Right lobe of liver (tissue), 6 donors: ENCODE measurements around the gene C11orf98. TPM values are rescaled to one million over a fixed set of nuclear protein-coding genes. Genes with fewer than 3 reads are reported as not detected.

Source experiments
- ATAC-seq, 4 donors: fragments of 200-7000 bp; cut with Tn5 transposase; one replicate each; pipeline ENCODE4 v1.9.1; 2020; ENCODE audit warnings: mild to moderate bottlenecking in 4 of 4, moderate library complexity in 4 of 4
- DNase-seq, 3 donors: peaks; one replicate each; pipeline ENCODE4 v3.0.0-alpha.2; 2020
- H3K27ac ChIP-seq, 3 donors: fragments of 200-600 bp; one replicate each; pipeline ENCODE4 v1.8.0; 2022
- H3K27me3 ChIP-seq, 2 donors: fragments of 200-600 bp; one replicate each; pipeline ENCODE4 v1.8.0; 2022
- H3K36me3 ChIP-seq, 4 donors: fragments of 200-600 bp; sonication (generic) in 1 of 4; one replicate each; pipeline versions ENCODE4 v1.5.1 to v1.8.0; 2017 to 2022; ENCODE audit warnings: control low read depth in 1 of 4
- H3K4me1 ChIP-seq, 4 donors: fragments of 200-600 bp; sonication (generic) in 1 of 4; one replicate each; pipeline versions ENCODE4 v1.5.1 to v1.8.0; 2017 to 2022; ENCODE audit warnings: control low read depth in 1 of 4
- H3K4me3 ChIP-seq, 3 donors: fragments of 200-600 bp; one replicate each; pipeline ENCODE4 v1.8.0; 2022
- H3K9me3 ChIP-seq, 4 donors: fragments of 200-600 bp; sonication (generic) in 1 of 4; one replicate each; pipeline versions ENCODE4 v1.5.1 to v1.8.0; 2017 to 2022; ENCODE audit warnings: control low read depth in 1 of 4
- CTCF ChIP-seq, 4 donors: fragments of 200-600 bp in 3 of 4; fragments of 450-650 bp in 1 of 4; IDR thresholded peaks; one replicate each; pipeline versions ENCODE4 v1.5.1 to v1.8.0; 2016 to 2022; ENCODE audit warnings: antibody characterized with exemption in 4 of 4, mild to moderate bottlenecking in 2 of 4
- POLR2A ChIP-seq: fragments of 450-650 bp; IDR thresholded peaks from one replicate; pipeline ENCODE4 v1.6.1; 2017; ENCODE audit warnings: antibody characterized with exemption, mild to moderate bottlenecking
- WGBS: methylation state at CpG from one replicate; pipeline ENCODE4 v1.1.6; 2018; ENCODE audit warnings: low coverage, low lambda C conversion rate; ENCODE audit not compliant: insufficient coverage; ENCODE audit errors: missing lambda C conversion rate; 5-methylcytosine and 5-hydroxymethylcytosine counted together
- intact Hi-C, 2 donors: fragments of 100-400 bp; cut with DNase I; formaldehyde crosslinking; loops; one replicate each; pipeline versions ENCODE4 v1.11.2 to v1.14.1; 2022
- long read RNA-seq: library from polyadenylated mRNA; unstranded; transcript quantifications from one replicate; pipeline ENCODE4 v2.0.0, GENCODE V29; 2019
- total RNA-seq, 6 experiments: library from RNA; depleted of rRNA in 2 of 6; stranded (reverse); fragments of >200 nt in 2 of 6; fragmentation: NEBNext Ultra II Directional in 3 of 6; extraction: Animal tissue kit (Norgen Biotek cat#: 25700) in 3 of 6; gene quantifications; one replicate each; pipeline versions ENCODE4 v1.1.0 to v1.2.4, GENCODE V29; 2016 to 2023
- donor health status: DM: no; HTN: yes; CAD: no.
- donor health status: DM: no; HTN: no; CAD: no.
- donor health status: DM: no; HTN: no; CAD: no.
- donor health status: DM: no; HTN: yes; CAD: no.
- donor health status: DM: no; HTN: yes; CAD: no.

C11orf98 gene
- 10 to 100 TPM; 18.6 to 52.0 (median 25.6) TPM for total RNA-seq
- long read RNA-seq, transcript C11orf98-201 (4 exons, 654 nt) = major isoform, 23 of 23 reads
- long read RNA-seq, partial matches to known transcripts = 0 of 23 reads
- long read RNA-seq, other reads (novel, unspliced or antisense) = 0 of 23 reads

DNA sequence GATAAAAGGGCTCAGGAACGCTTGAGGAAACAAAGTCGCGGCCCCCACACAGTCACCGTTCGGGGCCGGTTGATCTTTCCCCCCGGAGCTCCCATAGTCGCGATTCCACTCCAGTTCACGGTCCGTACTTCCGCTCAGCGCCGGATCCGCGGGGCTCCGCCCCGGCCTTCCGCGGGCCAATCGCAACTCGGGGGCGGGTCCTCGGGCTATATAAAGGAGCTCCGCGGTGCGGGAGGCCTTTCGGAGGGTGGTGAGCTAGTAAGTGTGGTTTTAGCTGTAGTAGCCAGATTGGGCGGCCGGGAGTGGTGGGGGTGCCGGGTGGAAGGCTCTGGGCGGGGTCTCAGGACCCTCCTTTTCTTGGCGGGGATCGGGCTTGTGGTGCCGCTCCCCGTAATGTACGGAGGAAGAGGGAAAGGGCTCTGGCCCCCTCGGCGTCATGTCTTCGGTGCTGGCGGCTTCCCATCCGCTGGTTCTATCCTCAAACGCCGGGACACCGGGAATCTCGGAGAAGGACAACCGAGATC is at the start of gene C11orf98, which contains the start of gene CSKMT:
Gene C11orf98 (minus strand): TSS at position 136 of the 524 bp plus-strand sequence. CDS start 41 bp downstream, at position 95.
Gene CSKMT (plus strand): TSS at position 238 of the 524 bp plus-strand sequence. CDS start 568 bp downstream, outside the sequence.
- peak; percentile 94 to 97 (median 95) for ATAC-seq
- Histone ChIP-seq H3K4me1 (peaks cover 0 to 40% (median 13%) of the 10 kb centered on the region in 4 donors), H3K9me3 (no peaks in the 10 kb centered on the region), H3K27me3 (no peaks in the 10 kb centered on the region), H3K27ac (peak within 1 kb of the TSS; percentile 66 to 81 (median 72)), H3K36me3 (peaks cover 0 to 15% (median 2%) of the 10 kb centered on the region in 4 donors), H3K4me3 (peak within 1 kb of the TSS; percentile 70 to 89 (median 75))
- under 1% methylated on average over 26 of the region's 47 CpGs for WGBS
- intact Hi-C loops = no loop called here
- DNase-seq = peak; percentile 96
- peak; percentile 97 for TF ChIP-seq POLR2A
- no peak for TF ChIP-seq CTCF (IDR thresholded peaks at IDR 0.05)

DNA sequence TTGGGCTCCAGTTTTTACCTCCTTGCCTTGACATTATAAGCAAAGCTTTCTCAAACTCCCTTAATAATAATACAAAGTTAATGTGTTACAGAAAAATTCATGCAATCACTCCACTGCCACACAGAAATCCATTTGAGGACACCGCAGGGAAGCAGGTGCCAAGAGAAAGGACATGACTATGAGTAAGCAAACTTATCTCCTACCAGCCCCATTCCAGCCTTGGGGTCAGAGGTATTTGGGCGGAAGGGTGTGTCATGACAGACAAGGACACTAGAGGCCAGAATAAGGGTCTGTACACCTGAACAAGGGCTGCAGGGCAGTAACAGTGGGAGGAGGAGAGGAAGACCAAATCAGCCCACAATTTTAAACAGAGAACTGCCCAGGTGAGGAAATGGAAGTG is 48.3 kb upstream of the C11orf98 start:
- Histone ChIP-seq H3K9me3 (no peaks in the 10 kb centered on the region), H3K4me3 (peak overlapping the region in 2 of 3 donors; percentile 5 to 24), H3K27me3 (no peaks in the 10 kb centered on the region), H3K4me1 (peaks cover 0 to 53% (median 23%) of the 10 kb centered on the region in 4 donors), H3K27ac (peak overlapping the region; percentile 56 to 72 (median 67)), H3K36me3 (peaks cover 0 to 64% (median 29%) of the 10 kb centered on the region in 4 donors)
- ATAC-seq (peak; percentile 67 to 73 (median 70)), DNase-seq (peak; percentile 66 to 87 (median 80))
- WGBS = 29% methylated on average over 2 of the region's 2 CpGs
- intact Hi-C loops = no loop called here
- TF ChIP-seq CTCF (IDR thresholded peaks at IDR 0.05) = peak; percentile 8 to 20 (median 13)
- TF ChIP-seq POLR2A = no peak

DNA sequence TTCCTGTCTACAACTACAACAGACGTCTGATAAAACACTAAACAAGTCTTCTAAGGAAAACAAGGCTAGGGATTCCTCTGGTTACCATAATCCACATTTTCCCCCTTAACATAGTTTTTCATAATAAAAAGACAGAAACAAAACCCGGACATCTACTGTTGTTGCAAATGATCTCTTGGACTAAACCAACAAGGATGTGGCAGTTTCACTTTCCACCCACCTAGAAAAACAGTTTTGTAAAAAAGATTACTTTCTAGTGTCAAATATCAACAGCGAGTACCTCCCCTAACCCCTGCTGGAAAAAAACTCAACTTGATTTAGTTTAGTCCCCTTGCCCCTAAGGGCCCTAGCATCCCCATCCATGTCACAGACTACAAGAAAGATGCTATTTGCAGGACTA is 47.9 kb upstream of the C11orf98 start:
- intact Hi-C loops = no loop called here
- ATAC-seq (no peak), DNase-seq (no peak)
- TF ChIP-seq POLR2A = no peak
- no peak for TF ChIP-seq CTCF (IDR thresholded peaks at IDR 0.05)
- peaks cover 0 to 60% (median 25%) of the 10 kb centered on the region in 4 donors for H3K36me3 ChIP-seq
- peak overlapping the region in 2 of 3 donors; percentile 5 to 24 for H3K4me3 ChIP-seq
- H3K4me1 ChIP-seq = peaks cover 0 to 53% (median 23%) of the 10 kb centered on the region in 4 donors
- peak overlapping the region; percentile 56 to 72 (median 67) for H3K27ac ChIP-seq
- H3K9me3 ChIP-seq = no peaks in the 10 kb centered on the region
- no peaks in the 10 kb centered on the region for H3K27me3 ChIP-seq
- 19% methylated on average over 3 of the region's 3 CpGs for WGBS

- ATAC-seq = no peak
- no peak for DNase-seq
- Histone ChIP-seq H3K27me3 (no peaks in the 10 kb centered on the region), H3K36me3 (peaks cover 0 to 54% (median 21%) of the 10 kb centered on the region in 4 donors), H3K27ac (peak overlapping the region; percentile 56 to 72 (median 67)), H3K4me1 (peaks cover 0 to 53% (median 23%) of the 10 kb centered on the region in 4 donors), H3K9me3 (no peaks in the 10 kb centered on the region), H3K4me3 (peak overlapping the region in 2 of 3 donors; percentile 5 to 24)
- intact Hi-C loops = no loop called here
- 46% methylated on average over 6 of the region's 6 CpGs for WGBS
- no peak for TF ChIP-seq POLR2A
- TF ChIP-seq CTCF (IDR thresholded peaks at IDR 0.05) = no peak
Observed at GRCh38 chr11:62712276-62712812, 47.3 kb upstream of the C11orf98 start.
